Fibroblast of pulmonary artery (primary cell): ENCODE data around the gene RFTN1.
A peak's percentile ranks its signal among the peaks of the same experiment; 100 is the strongest.

ENCODE experiments used
- DNase-seq: peaks from one replicate; pipeline ENCODE4 v3.0.0-alpha.2; 2010; ENCODE audit warnings: low read depth
- H3K4me3 ChIP-seq: replicated peaks from 2 replicates; pipeline ENCODE4 v1.5.1; 2011; ENCODE audit warnings: low read depth, mild to moderate bottlenecking, control low read depth, low read length, moderate library complexity
- TF ChIP-seq, protein P1 (sequence below): IDR thresholded peaks from 2 replicates; pipeline ENCODE4 v1.5.1; 2011; ENCODE audit warnings: mild to moderate bottlenecking, control low read depth, low read length, inconsistent platforms; ENCODE audit errors: missing control alignments

Gene RFTN1, protein sequence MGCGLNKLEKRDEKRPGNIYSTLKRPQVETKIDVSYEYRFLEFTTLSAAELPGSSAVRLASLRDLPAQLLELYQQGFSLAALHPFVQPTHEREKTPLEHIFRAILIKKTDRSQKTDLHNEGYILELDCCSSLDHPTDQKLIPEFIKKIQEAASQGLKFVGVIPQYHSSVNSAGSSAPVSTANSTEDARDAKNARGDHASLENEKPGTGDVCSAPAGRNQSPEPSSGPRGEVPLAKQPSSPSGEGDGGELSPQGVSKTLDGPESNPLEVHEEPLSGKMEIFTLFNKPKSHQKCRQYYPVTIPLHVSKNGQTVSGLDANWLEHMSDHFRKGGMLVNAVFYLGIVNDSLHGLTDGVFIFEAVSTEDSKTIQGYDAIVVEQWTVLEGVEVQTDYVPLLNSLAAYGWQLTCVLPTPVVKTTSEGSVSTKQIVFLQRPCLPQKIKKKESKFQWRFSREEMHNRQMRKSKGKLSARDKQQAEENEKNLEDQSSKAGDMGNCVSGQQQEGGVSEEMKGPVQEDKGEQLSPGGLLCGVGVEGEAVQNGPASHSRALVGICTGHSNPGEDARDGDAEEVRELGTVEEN

DNA sequence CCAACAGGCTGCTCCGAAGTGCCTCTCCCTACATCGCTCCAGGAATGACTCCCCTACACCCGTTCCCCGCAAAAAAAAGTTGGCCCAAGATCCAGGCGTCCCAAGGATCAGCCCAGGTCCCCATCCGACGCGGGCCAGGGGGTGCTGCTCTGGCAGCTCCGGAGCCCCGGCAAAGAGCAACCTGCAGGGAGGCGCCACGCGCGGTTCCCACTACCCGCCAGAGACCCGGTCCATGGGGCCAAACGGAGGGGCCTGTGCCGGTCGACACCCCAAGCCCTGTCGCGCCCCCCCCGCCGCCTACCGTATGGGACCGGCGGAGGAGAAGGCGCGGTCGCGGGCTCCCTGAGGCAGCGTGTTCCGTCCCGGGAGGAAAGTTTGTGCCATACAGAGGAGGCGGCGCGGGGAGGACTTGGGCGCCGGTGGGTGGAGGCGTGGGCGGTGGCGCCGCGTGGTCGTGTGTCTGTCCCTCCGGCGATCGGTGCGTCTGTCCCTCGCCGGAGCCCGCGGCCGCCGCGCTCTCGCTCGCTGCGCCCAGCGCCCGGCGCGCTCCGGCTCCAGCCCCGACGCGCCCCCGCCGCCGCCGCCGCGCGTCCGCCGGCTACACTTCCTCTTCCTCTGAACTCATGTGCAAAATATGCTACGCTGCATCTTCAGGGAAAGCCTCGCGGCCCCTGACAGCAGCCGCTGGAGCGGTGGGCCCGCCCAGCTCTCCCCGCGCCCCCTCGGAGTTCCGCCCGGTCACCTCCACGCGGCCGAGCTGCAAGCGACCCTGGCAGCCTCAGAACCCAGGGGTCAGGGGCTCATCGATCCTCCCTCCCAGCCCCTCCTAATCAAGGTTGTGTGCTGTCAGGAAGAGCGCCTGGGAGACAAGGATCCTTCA is at the start of gene RFTN1:
Gene RFTN1 (minus strand): TSS at position 559 of the 880 bp plus-strand sequence. CDS start 19,830 bp downstream, outside the sequence.
- TF ChIP-seq, protein P1, sequence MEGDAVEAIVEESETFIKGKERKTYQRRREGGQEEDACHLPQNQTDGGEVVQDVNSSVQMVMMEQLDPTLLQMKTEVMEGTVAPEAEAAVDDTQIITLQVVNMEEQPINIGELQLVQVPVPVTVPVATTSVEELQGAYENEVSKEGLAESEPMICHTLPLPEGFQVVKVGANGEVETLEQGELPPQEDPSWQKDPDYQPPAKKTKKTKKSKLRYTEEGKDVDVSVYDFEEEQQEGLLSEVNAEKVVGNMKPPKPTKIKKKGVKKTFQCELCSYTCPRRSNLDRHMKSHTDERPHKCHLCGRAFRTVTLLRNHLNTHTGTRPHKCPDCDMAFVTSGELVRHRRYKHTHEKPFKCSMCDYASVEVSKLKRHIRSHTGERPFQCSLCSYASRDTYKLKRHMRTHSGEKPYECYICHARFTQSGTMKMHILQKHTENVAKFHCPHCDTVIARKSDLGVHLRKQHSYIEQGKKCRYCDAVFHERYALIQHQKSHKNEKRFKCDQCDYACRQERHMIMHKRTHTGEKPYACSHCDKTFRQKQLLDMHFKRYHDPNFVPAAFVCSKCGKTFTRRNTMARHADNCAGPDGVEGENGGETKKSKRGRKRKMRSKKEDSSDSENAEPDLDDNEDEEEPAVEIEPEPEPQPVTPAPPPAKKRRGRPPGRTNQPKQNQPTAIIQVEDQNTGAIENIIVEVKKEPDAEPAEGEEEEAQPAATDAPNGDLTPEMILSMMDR = no peak
- peak; percentile 63 for DNase-seq
- H3K4me3 ChIP-seq = peak within 1 kb of the TSS; percentile 91

DNA sequence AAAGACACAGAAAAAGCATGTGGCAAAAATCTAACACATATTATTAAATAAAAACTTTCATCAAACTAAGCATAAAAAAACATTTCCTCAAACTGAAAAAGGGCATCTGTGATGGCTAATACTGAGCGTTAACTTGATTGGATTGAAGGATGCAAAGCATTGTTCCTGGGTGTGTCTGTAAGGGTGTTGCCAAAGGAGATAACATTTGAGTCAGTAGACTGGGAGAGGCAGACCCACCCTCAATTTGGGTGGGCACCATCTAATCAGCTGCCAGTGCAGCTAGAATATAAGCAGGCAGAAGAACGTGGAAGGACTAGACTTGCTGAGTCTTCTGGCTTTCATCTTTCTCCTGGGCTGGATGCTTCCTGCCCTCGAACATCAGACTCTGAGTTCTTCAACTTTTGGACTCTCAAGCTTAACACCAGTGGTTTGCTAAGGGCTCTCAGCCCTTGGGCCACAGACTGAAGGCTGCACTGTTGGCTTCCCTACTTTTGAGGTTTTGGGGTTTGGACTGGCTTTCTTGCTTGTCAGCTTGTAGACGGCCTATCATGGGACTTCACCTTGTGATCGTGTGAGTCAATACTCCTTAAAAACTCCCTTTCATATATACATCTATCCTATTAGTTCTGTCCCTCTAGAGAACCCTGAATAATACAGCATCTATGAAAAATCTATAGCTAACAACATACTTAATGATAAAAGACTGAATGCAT is 46.3 kb upstream of the RFTN1 start:
- no peak overlapping the region for H3K4me3 ChIP-seq
- no peak for DNase-seq
- TF ChIP-seq, protein P1 = no peak

DNA sequence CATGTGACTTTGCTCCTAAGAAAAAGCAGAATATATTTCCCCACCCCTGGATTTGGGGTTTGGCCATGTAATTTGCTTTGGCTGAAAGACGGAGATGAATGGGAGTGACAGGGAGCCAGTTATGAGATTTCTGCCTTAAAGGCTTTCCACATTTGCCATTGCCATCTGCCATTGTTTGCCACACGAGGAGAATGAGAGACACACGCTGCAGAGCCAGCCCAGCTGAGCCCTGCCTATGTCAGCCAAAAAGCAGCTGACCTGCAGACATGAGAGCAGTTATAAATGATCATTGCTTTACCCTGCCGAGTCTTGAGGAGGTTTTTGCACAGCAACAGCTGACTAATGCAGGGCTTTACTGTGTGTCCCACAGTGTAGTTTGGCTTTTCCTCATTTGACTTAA is 40.6 kb upstream of the RFTN1 start:
- TF ChIP-seq, protein P1 = no peak
- no peak overlapping the region for H3K4me3 ChIP-seq
- DNase-seq = no peak

DNA sequence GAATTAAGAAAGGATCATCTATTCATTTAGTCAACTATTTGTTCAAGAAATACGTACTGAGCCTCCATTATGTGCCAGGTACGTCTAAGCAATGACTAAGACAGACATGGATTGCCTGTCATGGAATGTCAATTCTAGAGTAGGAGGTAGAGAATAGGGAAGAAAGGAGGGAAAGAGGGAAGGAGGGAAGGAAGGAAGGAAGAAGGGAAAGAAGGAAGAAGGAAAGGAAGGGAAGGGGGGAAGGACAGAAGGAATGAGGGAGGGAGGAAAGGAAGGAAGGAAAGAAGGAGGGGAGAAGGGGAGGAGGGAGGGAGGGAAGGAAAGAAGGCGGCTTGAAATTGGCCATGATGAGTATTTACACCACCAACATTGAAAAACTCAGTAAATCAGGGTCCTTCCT is 39.3 kb upstream of the RFTN1 start:
- no peak for DNase-seq
- H3K4me3 ChIP-seq = no peak overlapping the region
- TF ChIP-seq, protein P1 = no peak

DNA sequence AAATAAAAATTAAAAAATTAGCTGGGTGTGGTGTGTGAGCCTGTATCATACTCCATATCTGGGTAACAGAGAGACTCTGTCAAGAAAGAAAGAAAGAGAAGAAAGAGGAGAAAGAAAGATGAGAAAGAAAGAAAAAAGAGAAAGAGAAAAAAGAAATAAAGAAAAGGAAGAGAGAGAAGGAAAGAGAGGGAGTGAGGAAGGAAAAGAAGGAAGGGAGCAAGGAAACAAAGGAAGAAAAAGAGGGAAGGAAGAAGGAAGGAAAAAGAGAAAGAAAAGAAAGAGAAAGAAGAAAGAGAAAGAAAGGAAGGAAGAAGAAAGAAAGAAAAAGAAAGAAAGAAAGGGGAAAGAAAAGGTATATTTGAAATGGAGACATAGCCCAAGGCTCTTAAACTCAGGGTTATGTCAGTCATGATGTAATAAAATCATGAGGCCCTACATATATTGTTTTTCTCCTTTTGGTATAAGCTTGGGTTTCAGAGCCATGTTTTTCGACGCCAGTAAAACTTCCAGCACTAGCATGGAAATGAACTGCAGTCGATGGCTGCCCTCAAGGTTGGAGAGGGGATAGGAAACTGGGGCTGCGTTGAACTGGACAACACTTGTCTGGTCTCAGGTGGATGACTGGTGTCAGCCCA is 38.0 kb upstream of the RFTN1 start:
- no peak for DNase-seq
- H3K4me3 ChIP-seq = no peak overlapping the region
- TF ChIP-seq, protein P1 = no peak
